Fibroblast of pulmonary artery (primary cell): ENCODE results near the gene TTC28.

ENCODE experiments used
- DNase-seq: peaks from one replicate; pipeline ENCODE4 v3.0.0-alpha.2; 2010; ENCODE audit warnings: low read depth
- H3K4me3 ChIP-seq: replicated peaks from 2 replicates; pipeline ENCODE4 v1.5.1; 2011; ENCODE audit warnings: low read depth, mild to moderate bottlenecking, control low read depth, low read length, moderate library complexity
- TF ChIP-seq, protein P1 (sequence below): IDR thresholded peaks from 2 replicates; pipeline ENCODE4 v1.5.1; 2011; ENCODE audit warnings: mild to moderate bottlenecking, control low read depth, low read length, inconsistent platforms; ENCODE audit errors: missing control alignments

Gene TTC28

GRCh38 chr22:27994481-27995331, 684.9 kb downstream of the TTC28 start:
- DNase-seq, result no peak
- H3K4me3 ChIP-seq, result no peak overlapping the region
- TF ChIP-seq, protein P1, sequence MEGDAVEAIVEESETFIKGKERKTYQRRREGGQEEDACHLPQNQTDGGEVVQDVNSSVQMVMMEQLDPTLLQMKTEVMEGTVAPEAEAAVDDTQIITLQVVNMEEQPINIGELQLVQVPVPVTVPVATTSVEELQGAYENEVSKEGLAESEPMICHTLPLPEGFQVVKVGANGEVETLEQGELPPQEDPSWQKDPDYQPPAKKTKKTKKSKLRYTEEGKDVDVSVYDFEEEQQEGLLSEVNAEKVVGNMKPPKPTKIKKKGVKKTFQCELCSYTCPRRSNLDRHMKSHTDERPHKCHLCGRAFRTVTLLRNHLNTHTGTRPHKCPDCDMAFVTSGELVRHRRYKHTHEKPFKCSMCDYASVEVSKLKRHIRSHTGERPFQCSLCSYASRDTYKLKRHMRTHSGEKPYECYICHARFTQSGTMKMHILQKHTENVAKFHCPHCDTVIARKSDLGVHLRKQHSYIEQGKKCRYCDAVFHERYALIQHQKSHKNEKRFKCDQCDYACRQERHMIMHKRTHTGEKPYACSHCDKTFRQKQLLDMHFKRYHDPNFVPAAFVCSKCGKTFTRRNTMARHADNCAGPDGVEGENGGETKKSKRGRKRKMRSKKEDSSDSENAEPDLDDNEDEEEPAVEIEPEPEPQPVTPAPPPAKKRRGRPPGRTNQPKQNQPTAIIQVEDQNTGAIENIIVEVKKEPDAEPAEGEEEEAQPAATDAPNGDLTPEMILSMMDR, result no peak

DNA sequence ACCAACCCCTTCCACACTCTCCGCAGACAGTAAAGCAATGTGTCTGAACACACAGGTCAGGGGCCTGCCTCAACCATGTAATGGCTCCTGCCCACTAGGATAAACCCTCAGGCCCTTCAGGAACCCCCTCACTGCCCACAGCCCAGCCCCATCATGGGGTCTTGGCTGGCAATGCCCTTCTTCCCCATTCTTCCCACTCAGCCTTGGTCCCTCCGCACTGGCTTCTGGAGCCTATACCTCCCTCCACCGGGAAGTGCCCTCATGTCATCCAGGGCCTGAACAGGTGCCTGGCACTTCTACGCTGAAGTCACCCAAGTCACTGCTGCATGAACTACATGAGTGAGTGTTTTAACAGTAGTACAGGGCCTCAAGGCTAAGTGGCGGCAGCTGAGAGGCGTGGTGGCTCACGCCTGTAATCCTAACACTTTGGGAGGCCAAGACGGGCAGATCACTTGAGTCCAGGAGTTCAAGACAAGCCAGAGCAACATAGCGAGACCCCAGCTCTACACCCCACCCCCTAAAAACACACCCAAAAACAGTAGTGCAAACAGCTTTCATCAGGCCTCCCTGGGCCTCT, 685.8 kb downstream of the TTC28 start:
- TF ChIP-seq, protein P1, result no peak
- no peak for DNase-seq
- no peak overlapping the region for H3K4me3 ChIP-seq

GRCh38 chr22:27993201-27993635, 686.4 kb downstream of the TTC28 start:
- DNase-seq, result no peak
- H3K4me3 ChIP-seq, result no peak overlapping the region
- TF ChIP-seq, protein P1, result no peak

GRCh38 chr22:27992294-27993165, 687.1 kb downstream of the TTC28 start:
- TF ChIP-seq, protein P1, result no peak
- DNase-seq, result no peak

GRCh38 chr22:27991586-27992293, 687.9 kb downstream of the TTC28 start:
- H3K4me3 ChIP-seq, result no peak overlapping the region
- TF ChIP-seq, protein P1, result no peak
- DNase-seq, result no peak

More at GRCh38 chr22:27992294-27993165, 687.1 kb downstream of the TTC28 start:
- H3K4me3 ChIP-seq, result no peak overlapping the region

- peak; percentile 51 for DNase-seq
- no peak overlapping the region for H3K4me3 ChIP-seq
- TF ChIP-seq, protein P1, result peak; percentile 53
These were observed 688.8 kb downstream of the TTC28 start for GRCh38 chr22:27990879-27991278.
